Measurements from ENCODE around the gene AGBL3. TPM values are rescaled to one million over a fixed set of nuclear protein-coding genes. Genes with fewer than 3 reads are reported as not detected.

The AGBL3 gene
- total RNA-seq, 3 donors from 2014 or later (not counting 1 experiment from before 2014, with no cell fraction given), result 0.99 to 2.3 (median 1.4) TPM

GRCh38 chr7:135165862-135166261 lies 179.6 kb downstream of the AGBL3 start:
- Mint-ChIP-seq H3K9me3 (no peaks in the 10 kb centered on the region), H3K36me3 (no peaks in the 10 kb centered on the region), H3K4me1 (peaks cover 61 to 64% of the 10 kb centered on the region in 2 donors), H3K27me3 (ENCODE audit: low read depth in 2 of 2) (no peaks in the 10 kb centered on the region), H3K27ac (peak overlapping the region; percentile 96), H3K4me3 (no peak overlapping the region)
- intact Hi-C loops (cut with micrococcal nuclease), result no loop called here
- Histone ChIP-seq H3K4me3 (ENCODE audit: low read length) (no peak overlapping the region), H3K27ac (ENCODE audit: low read length) (no peak overlapping the region), H3K4me1 (ENCODE audit: control insufficient read depth, insufficient read depth, low read length) (peaks cover 49% of the 10 kb centered on the region), H3K9me3 (ENCODE audit: control insufficient read depth, insufficient read depth, low read length) (no peaks in the 10 kb centered on the region), H3K27me3 (ENCODE audit: control insufficient read depth, insufficient read depth, low read length) (no peaks in the 10 kb centered on the region), H3K36me3 (ENCODE audit: control insufficient read depth, insufficient read depth, low read length) (peaks cover 40% of the 10 kb centered on the region)
- no peak for TF ChIP-seq CTCF (IDR thresholded peaks at IDR 0.05)
- ATAC-seq (no peak), DNase-seq (no peak)
- WGBS (ENCODE audit: insufficient coverage), result 81% methylated on average over 4 of the region's 4 CpGs

- Mint-ChIP-seq H3K27ac (peak overlapping the region; percentile 96), H3K4me1 (peaks cover 57 to 59% of the 10 kb centered on the region in 2 donors), H3K27me3 (ENCODE audit: low read depth in 2 of 2) (no peaks in the 10 kb centered on the region), H3K36me3 (no peaks in the 10 kb centered on the region), H3K9me3 (no peaks in the 10 kb centered on the region), H3K4me3 (peak overlapping the region; percentile 25)
- H3K27ac ChIP-seq (ENCODE audit: low read length), result no peak overlapping the region
- no peak for DNase-seq
- no peaks in the 10 kb centered on the region for H3K27me3 ChIP-seq (ENCODE audit: control insufficient read depth, insufficient read depth, low read length)
- no peak for TF ChIP-seq CTCF (IDR thresholded peaks at IDR 0.05)
- peaks cover 40% of the 10 kb centered on the region for H3K36me3 ChIP-seq (ENCODE audit: control insufficient read depth, insufficient read depth, low read length)
- intact Hi-C loops (cut with micrococcal nuclease), result no loop called here
- 67% methylated on average over 18 of the region's 18 CpGs for WGBS (ENCODE audit: insufficient coverage)
- H3K9me3 ChIP-seq (ENCODE audit: control insufficient read depth, insufficient read depth, low read length), result no peaks in the 10 kb centered on the region
- H3K4me3 ChIP-seq (ENCODE audit: low read length), result no peak overlapping the region
- peaks cover 52% of the 10 kb centered on the region for H3K4me1 ChIP-seq (ENCODE audit: control insufficient read depth, insufficient read depth, low read length)
- ATAC-seq, result no peak
Observed at GRCh38 chr7:135166338-135166990, 180.2 kb downstream of the AGBL3 start.

GRCh38 chr7:135167365-135167917 lies 181.1 kb downstream of the AGBL3 start:
- Mint-ChIP-seq H3K27ac (peak overlapping the region; percentile 96), H3K27me3 (ENCODE audit: low read depth in 2 of 2) (no peaks in the 10 kb centered on the region), H3K36me3 (no peaks in the 10 kb centered on the region), H3K9me3 (no peaks in the 10 kb centered on the region), H3K4me3 (peak overlapping the region; percentile 55), H3K4me1 (peaks cover 47 to 49% of the 10 kb centered on the region in 2 donors)
- TF ChIP-seq CTCF (IDR thresholded peaks at IDR 0.05), result no peak
- peak in 1 of 2 donors; percentile 30 for DNase-seq
- peak overlapping the region; percentile 32 for H3K27ac ChIP-seq (ENCODE audit: low read length)
- no peaks in the 10 kb centered on the region for H3K9me3 ChIP-seq (ENCODE audit: control insufficient read depth, insufficient read depth, low read length)
- peaks cover 49% of the 10 kb centered on the region for H3K4me1 ChIP-seq (ENCODE audit: control insufficient read depth, insufficient read depth, low read length)
- WGBS (ENCODE audit: insufficient coverage), result 73% methylated on average over 10 of the region's 12 CpGs
- H3K4me3 ChIP-seq (ENCODE audit: low read length), result no peak overlapping the region
- intact Hi-C loops (cut with micrococcal nuclease), result no loop called here
- no peaks in the 10 kb centered on the region for H3K27me3 ChIP-seq (ENCODE audit: control insufficient read depth, insufficient read depth, low read length)
- peaks cover 38% of the 10 kb centered on the region for H3K36me3 ChIP-seq (ENCODE audit: control insufficient read depth, insufficient read depth, low read length)
- ATAC-seq, result no peak

All from natural killer cell (primary cell).